GOT3 (cell line): ENCODE results near the gene BAIAP2L1.

ENCODE experiments used
- DNase-seq: peaks from one replicate; lab custom pipeline; 2025; ENCODE audit warnings: mixed read lengths; lab: John Stamatoyannopoulos, UW

The BAIAP2L1 gene

DNA sequence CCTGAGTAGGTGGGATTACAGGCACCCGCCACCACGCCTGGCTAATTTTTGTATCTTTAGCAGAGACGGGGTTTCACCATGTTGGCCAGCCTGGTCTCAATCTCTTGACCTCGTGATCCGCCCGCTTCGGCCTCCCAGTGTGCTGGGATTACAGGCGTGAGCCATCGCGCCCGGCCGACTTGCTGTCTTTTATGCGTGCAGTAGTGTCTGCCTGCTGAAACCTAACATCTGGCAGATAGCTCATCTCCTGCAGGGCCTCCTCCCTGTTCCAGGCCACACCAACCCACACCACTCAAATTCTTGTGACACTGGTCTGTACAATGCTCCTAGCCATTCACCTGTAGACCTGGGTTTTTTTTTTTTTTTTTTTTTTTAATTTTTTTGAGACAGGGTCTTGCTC lies 41.5 kb downstream of the BAIAP2L1 start:
- no peak for DNase-seq

DNA sequence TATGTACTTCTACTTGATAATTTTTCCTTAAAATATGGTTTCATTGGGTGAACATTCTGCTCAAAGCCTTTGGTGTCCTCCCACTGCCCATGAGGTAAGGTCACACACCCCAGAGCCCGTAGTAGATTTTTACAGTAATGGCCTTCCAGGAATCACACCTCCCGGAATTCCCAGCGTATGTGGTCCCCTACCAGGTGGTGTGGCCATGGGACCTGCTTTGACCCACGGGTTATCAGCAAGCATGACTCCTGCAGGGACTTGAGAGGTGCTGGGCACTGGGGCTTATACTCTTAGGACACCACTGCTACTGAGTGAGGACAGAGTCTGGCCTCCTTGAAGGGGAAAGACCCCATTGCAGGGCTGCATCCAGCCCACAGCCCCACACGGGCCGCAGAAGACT lies 42.2 kb downstream of the BAIAP2L1 start:
- DNase-seq = no peak

DNA sequence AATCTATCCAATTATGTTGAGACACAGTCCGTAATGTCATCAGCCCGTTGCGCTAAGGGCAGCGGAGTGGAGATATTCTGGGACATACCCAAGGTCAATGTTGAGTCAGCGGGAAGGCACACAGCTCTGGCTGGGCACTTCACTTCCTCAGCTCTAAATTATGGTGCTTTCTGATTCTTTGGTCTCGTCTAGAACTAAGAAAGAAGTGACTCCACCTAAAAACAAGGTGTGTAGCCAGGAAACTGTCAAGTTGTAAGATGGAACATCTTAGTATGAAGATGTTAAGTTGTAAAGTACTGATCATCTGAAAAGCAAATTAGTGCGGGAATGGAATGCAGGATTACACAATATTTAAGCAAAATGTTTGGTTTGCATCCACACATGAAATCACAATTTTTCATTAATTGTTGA lies 43.1 kb downstream of the BAIAP2L1 start:
- no peak for DNase-seq

DNA sequence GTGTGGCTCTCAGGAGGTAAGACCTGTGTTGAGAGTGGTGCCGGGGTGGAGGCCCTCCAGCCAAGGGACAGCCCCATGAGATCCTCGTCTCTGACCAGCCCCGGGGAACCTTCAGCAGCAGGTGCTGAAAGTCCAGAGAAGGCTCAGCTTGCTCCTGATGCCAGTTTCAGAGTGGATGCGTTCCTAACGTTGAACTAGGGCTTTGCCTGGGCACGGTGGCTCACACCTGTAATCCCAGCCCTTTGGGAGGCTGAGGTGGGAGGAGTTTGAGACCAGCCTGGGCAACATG lies 45.7 kb downstream of the BAIAP2L1 start:
- DNase-seq = no peak

DNA sequence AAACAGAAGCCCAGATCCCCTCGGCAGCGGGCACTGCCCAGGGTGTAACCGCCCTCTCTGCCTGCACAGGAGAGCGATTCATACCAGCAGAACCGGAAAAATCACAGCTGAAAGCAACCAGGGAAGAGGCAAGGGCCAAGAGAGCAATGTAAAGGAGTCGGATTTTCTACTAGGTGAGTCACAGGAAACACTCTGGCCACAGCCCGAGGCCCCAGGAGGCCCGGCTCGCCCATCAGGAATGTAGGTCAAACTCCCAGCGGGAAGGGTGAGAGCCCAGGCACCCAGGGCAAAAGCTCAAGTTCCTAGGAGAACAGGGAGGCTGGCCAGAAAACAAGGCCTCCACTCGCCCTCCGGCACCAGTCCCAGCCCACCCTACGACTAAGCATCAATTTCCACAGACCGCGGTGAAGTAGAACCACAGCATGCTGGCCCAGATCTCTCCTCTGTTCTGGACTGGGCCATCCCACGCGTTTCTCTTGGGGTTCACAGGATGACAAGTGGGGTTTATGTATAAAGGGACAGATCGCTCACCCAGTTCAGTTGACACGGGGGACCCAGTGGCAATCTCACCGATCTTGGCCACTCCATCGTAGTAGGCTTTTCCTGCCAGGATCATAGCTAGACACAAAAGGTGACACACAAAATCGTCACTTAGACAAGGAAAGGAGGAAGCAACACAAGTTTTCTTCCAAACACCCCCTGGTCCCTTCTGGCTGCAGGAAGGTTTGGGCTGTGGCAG lies 46.2 kb downstream of the BAIAP2L1 start:
- no peak for DNase-seq

DNA sequence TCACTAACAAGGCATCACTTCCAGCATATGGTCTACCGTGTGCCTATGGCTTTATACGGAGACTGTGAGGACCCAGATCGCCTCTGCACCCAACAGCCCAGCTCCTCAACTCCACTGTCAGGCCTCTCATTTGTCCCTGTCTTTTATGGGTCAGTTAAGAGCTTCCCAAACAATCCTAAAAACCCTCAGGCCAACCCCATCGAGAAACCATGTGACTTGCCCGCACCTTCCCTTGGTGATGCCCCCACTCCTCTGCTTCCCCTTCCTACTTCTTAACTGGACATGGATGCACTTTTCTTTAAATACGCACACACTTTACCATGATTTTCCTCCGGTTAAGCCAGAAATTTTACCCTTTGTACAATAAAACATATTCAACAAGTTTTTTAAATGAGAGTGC lies 46.8 kb downstream of the BAIAP2L1 start:
- no peak for DNase-seq

DNA sequence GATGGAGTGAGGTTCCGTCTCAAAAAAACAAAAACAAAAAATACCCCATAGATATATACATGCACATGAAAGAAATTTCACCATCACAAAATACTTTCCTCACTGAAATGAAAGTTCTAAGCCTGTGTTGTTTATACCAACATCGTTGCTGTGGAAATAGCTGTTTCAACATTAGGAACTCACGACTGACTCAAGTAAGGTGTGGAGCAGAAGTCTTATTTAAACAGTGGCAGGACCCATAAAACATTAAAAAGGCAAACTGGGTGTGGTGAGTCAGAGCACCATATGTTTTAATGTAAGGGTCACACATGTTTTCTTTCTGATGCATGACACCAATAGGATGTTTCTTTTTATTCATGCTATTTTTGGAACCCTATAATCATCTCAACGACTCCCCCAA lies 48.3 kb downstream of the BAIAP2L1 start:
- no peak for DNase-seq

DNA sequence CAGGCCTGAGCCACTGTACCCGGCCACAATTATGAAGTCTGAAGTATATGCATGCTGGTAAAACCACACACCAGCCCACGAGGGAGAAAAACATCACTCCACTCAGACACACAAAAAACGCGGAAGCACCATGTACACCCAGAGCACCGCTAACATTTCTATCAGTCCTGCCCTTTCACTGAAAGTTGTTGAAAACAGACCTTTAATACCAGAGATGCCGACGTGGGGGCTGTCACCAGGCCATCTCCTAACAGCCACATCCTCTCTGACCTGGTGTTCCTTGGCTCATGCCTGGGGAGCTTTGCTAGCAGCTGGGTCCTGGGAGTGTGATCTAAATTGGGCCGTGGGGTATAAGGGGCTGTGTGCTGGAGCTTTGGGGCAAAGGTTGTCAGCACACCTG lies 49.8 kb downstream of the BAIAP2L1 start:
- DNase-seq = no peak

DNA sequence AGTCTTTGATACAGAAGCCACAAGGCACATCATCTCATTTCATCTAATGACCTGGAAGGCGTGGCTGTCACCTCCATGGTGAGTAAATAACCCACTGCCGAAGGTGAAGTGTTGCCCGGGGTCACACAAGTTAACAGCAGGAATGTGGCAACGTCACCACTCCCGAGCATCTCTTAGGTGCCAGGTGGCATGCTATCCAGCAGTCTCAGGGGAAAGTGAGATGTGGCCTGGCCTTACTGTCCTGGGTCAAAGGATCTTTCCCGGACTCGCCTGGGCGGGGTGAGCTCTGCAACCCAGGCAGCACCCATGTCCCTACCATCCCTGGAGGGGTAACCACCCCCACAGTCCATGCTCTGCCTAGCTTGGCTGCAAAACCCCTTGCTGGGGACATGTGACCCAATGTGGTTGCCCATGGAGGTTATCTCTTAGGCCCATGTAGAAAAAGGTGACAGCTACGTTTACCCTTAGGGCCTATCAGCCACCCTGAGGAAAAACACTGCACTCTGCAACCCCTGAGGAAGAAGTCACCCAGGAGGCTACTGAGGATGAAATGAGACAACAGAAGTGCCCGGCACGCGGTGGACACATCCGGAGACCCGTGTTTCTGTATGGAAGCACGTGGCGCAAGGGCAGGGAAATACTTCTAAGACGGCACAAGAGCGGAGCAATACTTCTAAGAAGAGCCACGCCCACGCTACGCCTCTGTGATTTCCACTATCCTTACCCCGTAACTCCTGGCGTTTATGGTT lies 52.0 kb downstream of the BAIAP2L1 start:
- DNase-seq = no peak

DNA sequence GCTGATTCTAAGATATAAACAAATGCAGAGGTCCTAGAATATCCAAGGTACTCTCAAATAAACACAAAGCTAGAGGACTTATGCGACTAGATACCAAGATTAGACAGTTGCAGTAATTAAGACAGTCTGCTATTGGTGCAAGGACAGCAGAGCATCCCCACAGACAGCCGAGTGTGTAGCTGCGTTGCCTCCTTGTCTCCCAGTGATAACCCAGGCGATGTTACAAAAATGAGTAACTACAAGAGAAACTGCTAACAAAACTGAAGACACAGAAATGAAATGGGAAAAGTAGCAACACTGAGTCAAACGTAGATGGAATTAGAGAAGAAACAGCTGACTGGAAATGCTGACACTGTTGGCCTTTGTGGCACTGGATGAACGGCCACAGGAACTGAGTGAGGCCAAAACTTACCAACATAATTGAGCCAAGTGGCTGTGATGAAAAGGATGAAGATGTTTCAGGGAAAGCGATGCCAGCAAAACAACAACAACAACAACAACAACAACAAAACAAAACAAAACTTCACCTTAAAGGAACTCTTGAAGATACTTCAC lies 54.3 kb downstream of the BAIAP2L1 start:
- DNase-seq = no peak

DNA sequence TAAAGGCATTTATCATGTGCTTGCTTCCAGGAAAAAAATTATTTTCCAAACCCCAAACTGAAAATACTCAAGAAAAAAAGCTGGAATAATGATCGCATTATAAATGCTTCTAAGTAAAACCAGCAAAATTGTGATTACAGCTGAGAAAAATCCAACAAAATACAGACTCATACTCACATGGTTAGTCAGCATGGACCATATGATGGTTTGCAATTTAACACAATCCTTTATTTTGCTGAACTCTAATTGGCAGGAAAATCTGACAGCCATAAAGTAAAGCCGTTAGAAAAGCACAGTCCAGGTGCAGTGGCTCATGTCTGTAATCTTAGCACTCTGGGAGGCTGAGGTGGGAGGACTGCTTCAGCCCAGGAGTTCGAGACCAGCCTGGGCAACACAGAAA lies 59.8 kb downstream of the BAIAP2L1 start:
- no peak for DNase-seq

DNA sequence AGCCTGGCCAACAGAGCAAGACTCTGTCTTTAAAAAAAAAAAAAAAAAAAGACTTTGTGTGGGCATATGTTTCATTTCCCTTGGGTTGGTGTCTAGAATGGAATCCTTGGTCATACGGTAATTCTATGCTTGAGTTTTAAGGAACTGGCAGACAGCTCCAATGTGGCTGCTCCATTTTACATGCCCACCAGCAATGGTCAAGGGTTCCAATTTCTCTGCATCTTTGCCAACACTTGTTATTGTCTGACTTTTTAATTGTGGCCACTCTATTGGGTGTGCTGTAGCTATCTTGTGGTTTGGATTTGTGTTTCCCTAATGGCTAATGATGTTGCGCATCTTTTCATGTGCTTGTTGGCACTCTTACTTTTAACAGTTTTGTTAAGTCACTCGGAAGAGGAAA lies 61.8 kb downstream of the BAIAP2L1 start:
- DNase-seq = no peak

DNA sequence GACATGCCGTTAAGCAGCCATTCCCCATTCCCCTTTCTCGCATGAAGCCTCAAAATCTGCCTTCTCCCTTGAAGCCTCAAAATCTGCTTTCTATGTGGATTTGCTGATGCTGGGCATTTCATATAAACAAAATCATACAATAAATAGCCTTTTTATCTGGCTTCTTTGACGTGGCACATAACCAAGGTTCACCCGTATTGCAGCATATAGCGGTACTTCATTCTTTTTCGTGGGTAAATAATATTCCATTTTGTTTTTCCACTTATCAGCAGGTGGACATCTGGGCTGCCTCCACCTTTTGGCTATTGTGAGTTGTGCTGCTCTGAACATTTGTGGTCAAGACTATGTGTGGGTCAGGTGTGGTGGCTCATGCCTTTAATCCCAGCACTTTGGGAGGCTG lies 62.4 kb downstream of the BAIAP2L1 start:
- DNase-seq = no peak

DNA sequence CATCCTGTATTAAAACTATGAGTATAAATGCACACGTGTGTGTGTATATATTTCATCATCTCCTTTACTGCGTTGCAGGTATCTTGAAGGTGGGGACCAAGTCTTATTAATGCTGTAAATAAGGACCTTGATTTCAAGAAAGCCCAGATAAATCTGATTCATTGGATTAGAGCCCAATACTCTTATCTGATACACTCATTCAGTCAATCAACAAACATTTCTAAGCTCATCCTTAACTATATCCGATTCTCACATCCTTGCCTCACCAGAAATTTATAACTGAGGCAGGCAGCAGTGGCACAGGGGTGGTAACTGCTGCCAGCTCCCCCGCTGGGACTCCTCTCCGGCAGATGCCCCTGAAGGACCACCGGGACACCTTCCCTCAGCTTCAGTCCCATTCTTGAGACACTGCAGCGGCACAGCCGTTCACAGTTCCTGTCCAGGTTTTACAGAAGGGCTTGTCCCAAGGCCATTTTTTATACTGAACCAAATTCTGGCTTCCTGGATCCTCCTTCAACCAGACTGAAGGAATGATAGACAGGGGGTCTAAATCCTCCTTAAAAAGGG lies 65.4 kb downstream of the BAIAP2L1 start:
- no peak for DNase-seq

DNA sequence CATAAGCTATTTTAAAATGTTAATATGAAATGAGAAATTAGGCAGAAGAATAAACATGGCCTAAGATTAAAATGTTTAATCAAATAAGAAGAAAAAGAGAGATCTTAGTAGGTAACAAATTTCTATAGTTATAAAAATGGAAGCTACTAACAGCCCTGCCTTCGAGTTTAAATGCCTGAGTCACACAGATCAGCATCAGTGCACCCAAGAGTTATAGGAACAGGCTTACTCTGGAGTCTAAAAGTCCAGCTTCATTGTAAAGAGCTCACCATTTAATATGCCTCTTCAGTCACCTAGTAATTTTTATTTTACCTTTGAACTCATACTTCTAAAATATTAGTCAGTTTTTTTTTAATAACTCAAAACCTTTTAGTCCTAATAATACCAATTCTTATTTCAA lies 66.8 kb downstream of the BAIAP2L1 start:
- no peak for DNase-seq

DNA sequence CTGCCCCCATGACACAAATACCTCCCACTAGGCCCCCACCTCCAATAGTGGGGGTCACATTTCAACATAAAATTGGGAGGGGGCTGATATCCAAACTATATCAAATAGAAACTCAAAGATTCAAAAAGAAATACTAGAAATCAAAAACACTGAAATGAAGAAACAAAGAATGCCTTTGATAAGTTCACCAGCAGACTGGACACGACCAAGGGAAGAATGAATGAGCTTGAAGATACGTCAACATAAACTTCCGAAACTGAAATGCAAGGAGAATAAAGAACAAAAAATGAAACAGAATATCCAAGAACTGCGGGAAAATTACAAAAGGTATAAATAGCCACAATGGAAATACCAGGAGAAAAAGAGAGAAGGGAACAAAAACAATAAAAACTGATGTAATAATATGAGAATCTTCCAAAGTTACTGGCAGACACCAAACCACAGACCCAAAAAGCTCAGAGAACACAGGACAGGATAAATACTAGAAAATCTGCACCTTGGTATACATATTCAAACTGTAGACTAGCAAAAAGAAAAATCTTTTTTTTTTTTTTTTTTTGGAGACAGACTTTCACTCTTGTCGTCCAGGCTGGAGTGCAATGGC lies 69.9 kb downstream of the BAIAP2L1 start:
- DNase-seq = no peak

DNA sequence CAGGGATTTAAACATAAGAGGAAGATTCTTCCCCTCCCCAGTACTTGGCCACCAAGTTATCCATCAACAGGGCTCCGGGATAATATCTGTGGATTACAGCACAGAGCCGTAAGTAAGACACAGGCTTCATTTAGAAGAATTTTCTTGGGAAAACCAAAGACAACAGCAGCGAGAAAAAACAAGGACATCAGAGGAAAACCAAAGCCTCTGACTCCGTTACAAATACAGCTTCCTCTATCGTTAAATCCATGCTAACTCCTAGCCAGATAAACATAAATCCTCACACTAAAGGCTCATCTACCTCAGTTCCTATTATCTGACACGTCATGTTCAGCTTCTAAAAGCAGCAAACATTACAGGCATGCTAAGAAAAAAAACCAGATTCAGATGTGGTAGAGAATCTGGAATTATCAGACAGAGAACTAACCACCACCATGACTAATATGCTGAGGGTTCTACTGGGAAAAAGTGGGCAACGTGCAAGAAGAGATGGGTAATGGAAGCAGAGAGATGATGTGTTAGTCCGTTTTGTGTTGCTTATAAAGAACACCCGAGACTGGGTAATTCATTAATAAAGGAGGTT lies 71.0 kb downstream of the BAIAP2L1 start:
- no peak for DNase-seq

DNA sequence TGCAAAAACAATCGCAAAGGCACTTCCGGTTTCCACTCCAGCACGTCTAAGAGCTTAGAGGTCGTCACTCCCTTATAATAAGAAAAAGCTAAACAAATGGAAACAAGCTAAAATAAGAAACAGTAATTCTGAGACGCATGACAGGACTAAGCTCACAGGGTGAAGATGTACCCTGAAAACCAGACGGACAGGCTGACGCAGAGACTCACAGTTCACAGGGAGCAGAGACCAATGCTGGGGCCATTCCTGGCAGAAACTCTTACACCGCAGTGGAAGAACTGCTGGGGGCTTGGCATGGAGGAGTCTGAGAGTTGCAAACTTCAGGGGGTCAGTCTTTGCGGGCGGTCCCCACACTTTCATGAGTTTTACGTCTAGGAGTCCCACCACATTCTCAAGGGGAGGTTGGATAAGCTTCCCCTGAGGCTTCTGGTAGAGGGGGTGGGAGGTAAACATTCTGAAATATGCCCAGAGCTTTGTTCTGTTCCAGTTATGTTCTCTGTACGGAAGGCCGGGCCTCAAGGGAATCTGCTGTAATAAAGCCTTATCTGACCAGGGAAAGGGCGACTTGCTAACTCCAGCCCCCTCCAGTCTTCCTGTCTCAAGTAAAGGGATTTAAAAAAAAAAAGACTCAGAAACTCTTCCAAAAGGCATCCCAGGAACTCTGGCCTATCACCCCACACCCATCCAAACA lies 71.6 kb downstream of the BAIAP2L1 start:
- no peak for DNase-seq

DNA sequence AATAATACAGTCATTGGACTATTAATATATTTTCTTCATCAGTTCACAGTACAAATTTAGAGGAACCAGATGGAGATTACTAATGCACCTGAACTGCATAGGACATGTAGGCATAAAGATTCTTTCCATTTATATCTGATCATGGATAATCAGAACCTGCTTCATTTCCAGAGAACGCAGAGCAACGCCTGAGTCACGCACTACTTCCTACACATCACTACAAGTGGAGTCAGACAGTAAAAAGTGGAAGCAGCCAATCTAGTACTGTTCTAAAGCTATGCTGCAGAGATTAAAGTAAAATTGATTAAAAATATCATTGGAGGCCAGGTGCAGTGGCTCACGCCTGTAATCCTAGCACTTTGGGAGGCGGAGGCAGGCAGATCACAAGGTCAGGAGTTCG lies 76.1 kb downstream of the BAIAP2L1 start:
- no peak for DNase-seq

DNA sequence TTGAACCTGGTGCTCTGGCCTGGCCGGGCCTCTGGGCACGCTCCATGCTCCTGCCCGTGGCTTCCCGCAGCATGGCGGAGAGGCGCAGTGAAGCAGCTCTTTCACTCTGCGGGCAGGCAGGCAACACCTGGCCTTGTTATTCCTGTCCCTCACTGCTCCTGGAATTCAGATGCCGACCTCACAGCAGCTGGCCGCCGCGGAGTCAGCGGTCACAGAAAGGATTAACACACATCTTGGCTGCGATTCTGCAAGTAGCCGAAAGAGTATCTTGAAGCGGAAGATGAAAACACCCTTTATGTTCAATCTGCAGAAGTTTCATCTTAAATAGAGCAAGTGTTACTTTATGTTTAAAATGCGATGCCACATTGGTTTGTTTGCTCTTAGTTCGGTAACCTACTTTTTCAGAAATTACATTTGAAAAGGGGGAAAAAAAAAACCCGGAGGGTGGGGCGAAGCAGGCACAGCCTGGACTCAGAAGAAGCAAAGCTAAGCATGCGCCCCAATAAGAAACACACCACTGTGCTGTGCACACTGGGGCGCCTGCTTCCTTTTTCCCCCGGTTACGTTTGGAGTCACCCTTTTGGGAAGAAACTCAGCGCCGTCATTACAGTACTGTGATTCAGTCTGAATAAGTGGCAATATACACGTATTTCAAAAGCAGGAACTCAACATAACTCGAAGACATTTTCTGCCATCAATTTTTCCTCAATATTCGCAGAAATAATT lies 77.1 kb downstream of the BAIAP2L1 start:
- DNase-seq = no peak
